ENCODE results near the gene RILP.

The RILP gene

GRCh38 chr17:1648173-1648962 lies 1.3 kb downstream of the RILP start:
- no peaks in the 10 kb centered on the region for H3K9me3 ChIP-seq (ENCODE audit: control insufficient read depth, insufficient read depth, low read length)
- WGBS (ENCODE audit: insufficient coverage, insufficient read length), result no CpG with 5 or more reads among the region's 54 CpGs
- no peak overlapping the region for H3K27ac ChIP-seq (ENCODE audit: low read length)
- H3K4me1 ChIP-seq (ENCODE audit: control insufficient read depth, insufficient read depth, low read length), result peaks cover 15% of the 10 kb centered on the region
- no peaks in the 10 kb centered on the region for H3K27me3 ChIP-seq (ENCODE audit: control insufficient read depth, insufficient read depth, low read length)
- H3K4me3 ChIP-seq (ENCODE audit: low read length), result peak overlapping the region; percentile 31; the same call in 1 of the 2 replicates
- DNase-seq (ENCODE audit: low read depth, low spot score), result no peak
- H3K36me3 ChIP-seq (ENCODE audit: control insufficient read depth, insufficient read depth, low read length), result peaks cover 24% of the 10 kb centered on the region

- peaks cover 15% of the 10 kb centered on the region for H3K4me1 ChIP-seq (ENCODE audit: control insufficient read depth, insufficient read depth, low read length)
- H3K27ac ChIP-seq (ENCODE audit: low read length), result no peak overlapping the region
- H3K27me3 ChIP-seq (ENCODE audit: control insufficient read depth, insufficient read depth, low read length), result no peaks in the 10 kb centered on the region
- H3K4me3 ChIP-seq (ENCODE audit: low read length), result no peak overlapping the region
- WGBS (ENCODE audit: insufficient coverage, insufficient read length), result no CpG with 5 or more reads among the region's 11 CpGs
- no peak for DNase-seq (ENCODE audit: low read depth, low spot score)
- no peaks in the 10 kb centered on the region for H3K9me3 ChIP-seq (ENCODE audit: control insufficient read depth, insufficient read depth, low read length)
- H3K36me3 ChIP-seq (ENCODE audit: control insufficient read depth, insufficient read depth, low read length), result peaks cover 20% of the 10 kb centered on the region
Observed at GRCh38 chr17:1647802-1648171, 1.9 kb downstream of the RILP start.

- DNase-seq (ENCODE audit: low read depth, low spot score), result no peak
- peaks cover 8% of the 10 kb centered on the region for H3K36me3 ChIP-seq (ENCODE audit: control insufficient read depth, insufficient read depth, low read length)
- H3K9me3 ChIP-seq (ENCODE audit: control insufficient read depth, insufficient read depth, low read length), result no peaks in the 10 kb centered on the region
- H3K4me1 ChIP-seq (ENCODE audit: control insufficient read depth, insufficient read depth, low read length), result peaks cover 15% of the 10 kb centered on the region
- no CpG with 5 or more reads among the region's 13 CpGs for WGBS (ENCODE audit: insufficient coverage, insufficient read length)
- H3K27me3 ChIP-seq (ENCODE audit: control insufficient read depth, insufficient read depth, low read length), result no peaks in the 10 kb centered on the region
- no peak overlapping the region for H3K27ac ChIP-seq (ENCODE audit: low read length)
- no peak overlapping the region for H3K4me3 ChIP-seq (ENCODE audit: low read length)
Observed at GRCh38 chr17:1646199-1646875, 3.3 kb downstream of the RILP start.

- Histone ChIP-seq H3K4me1 (ENCODE audit: control insufficient read depth, insufficient read depth, low read length) (peaks cover 15% of the 10 kb centered on the region), H3K27me3 (ENCODE audit: control insufficient read depth, insufficient read depth, low read length) (no peaks in the 10 kb centered on the region), H3K27ac (ENCODE audit: low read length) (no peak within 1 kb of the TSS), H3K9me3 (ENCODE audit: control insufficient read depth, insufficient read depth, low read length) (no peaks in the 10 kb centered on the region), H3K36me3 (ENCODE audit: control insufficient read depth, insufficient read depth, low read length) (no peaks in the 10 kb centered on the region), H3K4me3 (ENCODE audit: low read length) (no peak within 1 kb of the TSS)
- no CpG with 5 or more reads among the region's 25 CpGs for WGBS (ENCODE audit: insufficient coverage, insufficient read length)
- DNase-seq (ENCODE audit: low read depth, low spot score), result no peak
Observed at GRCh38 chr17:1645207-1646171, 4.2 kb downstream of the RILP start, which contains the start of gene SCARF1. Gene SCARF1, minus strand, starts transcription at chr17:1645732. Its CDS starts 35 bp downstream, at chr17:1645697.

GRCh38 chr17:1644493-1645206 lies 5.0 kb downstream of the RILP start:
- no peaks in the 10 kb centered on the region; the same call in 1 of the 2 replicates for H3K36me3 ChIP-seq (ENCODE audit: control insufficient read depth, insufficient read depth, low read length)
- no peaks in the 10 kb centered on the region for H3K9me3 ChIP-seq (ENCODE audit: control insufficient read depth, insufficient read depth, low read length)
- no peak overlapping the region for H3K27ac ChIP-seq (ENCODE audit: low read length)
- H3K4me3 ChIP-seq (ENCODE audit: low read length), result no peak overlapping the region
- no peaks in the 10 kb centered on the region for H3K27me3 ChIP-seq (ENCODE audit: control insufficient read depth, insufficient read depth, low read length)
- no CpG with 5 or more reads among the region's 15 CpGs for WGBS (ENCODE audit: insufficient coverage, insufficient read length)
- DNase-seq (ENCODE audit: low read depth, low spot score), result no peak
- H3K4me1 ChIP-seq (ENCODE audit: control insufficient read depth, insufficient read depth, low read length), result peaks cover 17% of the 10 kb centered on the region

- no peak for DNase-seq (ENCODE audit: low read depth, low spot score)
- Histone ChIP-seq H3K27me3 (ENCODE audit: control insufficient read depth, insufficient read depth, low read length) (no peaks in the 10 kb centered on the region), H3K4me1 (ENCODE audit: control insufficient read depth, insufficient read depth, low read length) (peaks cover 17% of the 10 kb centered on the region), H3K4me3 (ENCODE audit: low read length) (peak overlapping the region; percentile 58; the same call in 1 of the 2 replicates), H3K36me3 (ENCODE audit: control insufficient read depth, insufficient read depth, low read length) (no peaks in the 10 kb centered on the region; the same call in 1 of the 2 replicates), H3K27ac (ENCODE audit: low read length) (no peak overlapping the region), H3K9me3 (ENCODE audit: control insufficient read depth, insufficient read depth, low read length) (no peaks in the 10 kb centered on the region)
- no CpG with 5 or more reads among the region's 13 CpGs for WGBS (ENCODE audit: insufficient coverage, insufficient read length)
Observed at GRCh38 chr17:1643999-1644492, 5.6 kb downstream of the RILP start.

GRCh38 chr17:1643293-1643998 lies 6.2 kb downstream of the RILP start:
- no peak for DNase-seq (ENCODE audit: low read depth, low spot score)
- peak overlapping the region; percentile 58; the same call in 1 of the 2 replicates for H3K4me3 ChIP-seq (ENCODE audit: low read length)
- no CpG with 5 or more reads among the region's 90 CpGs for WGBS (ENCODE audit: insufficient coverage, insufficient read length)

GRCh38 chr17:1641065-1641403 lies 8.6 kb downstream of the RILP start:
- DNase-seq (ENCODE audit: low read depth, low spot score), result no peak
- Histone ChIP-seq H3K4me1 (ENCODE audit: control insufficient read depth, insufficient read depth, low read length) (peaks cover 20% of the 10 kb centered on the region), H3K4me3 (ENCODE audit: low read length) (no peak overlapping the region), H3K36me3 (ENCODE audit: control insufficient read depth, insufficient read depth, low read length) (no peaks in the 10 kb centered on the region; the same call in 1 of the 2 replicates), H3K27ac (ENCODE audit: low read length) (no peak overlapping the region), H3K9me3 (ENCODE audit: control insufficient read depth, insufficient read depth, low read length) (no peaks in the 10 kb centered on the region), H3K27me3 (ENCODE audit: control insufficient read depth, insufficient read depth, low read length) (no peaks in the 10 kb centered on the region)
- no CpG with 5 or more reads among the region's 12 CpGs for WGBS (ENCODE audit: insufficient coverage, insufficient read length)

More at GRCh38 chr17:1643293-1643998, 6.2 kb downstream of the RILP start:
- Histone ChIP-seq H3K9me3 (ENCODE audit: control insufficient read depth, insufficient read depth, low read length) (no peaks in the 10 kb centered on the region), H3K27ac (ENCODE audit: low read length) (no peak overlapping the region), H3K27me3 (ENCODE audit: control insufficient read depth, insufficient read depth, low read length) (no peaks in the 10 kb centered on the region), H3K36me3 (ENCODE audit: control insufficient read depth, insufficient read depth, low read length) (no peaks in the 10 kb centered on the region; the same call in 1 of the 2 replicates), H3K4me1 (ENCODE audit: control insufficient read depth, insufficient read depth, low read length) (peaks cover 18% of the 10 kb centered on the region)

- whole genome bisulfite sequencing (ENCODE audit: insufficient coverage, insufficient read length), result no CpG with 5 or more reads among the region's 23 CpGs
Observed at GRCh38 chr17:1640329-1641064, 9.2 kb downstream of the RILP start.

More at GRCh38 chr17:1640329-1641064, 9.2 kb downstream of the RILP start:
- H3K36me3 ChIP-seq (ENCODE audit: control insufficient read depth, insufficient read depth, low read length), result no peaks in the 10 kb centered on the region; the same call in 1 of the 2 replicates
- no peak overlapping the region for H3K4me3 ChIP-seq (ENCODE audit: low read length)
- no peak overlapping the region for H3K27ac ChIP-seq (ENCODE audit: low read length)
- H3K9me3 ChIP-seq (ENCODE audit: control insufficient read depth, insufficient read depth, low read length), result no peaks in the 10 kb centered on the region
- H3K4me1 ChIP-seq (ENCODE audit: control insufficient read depth, insufficient read depth, low read length), result peaks cover 17% of the 10 kb centered on the region
- H3K27me3 ChIP-seq (ENCODE audit: control insufficient read depth, insufficient read depth, low read length), result no peaks in the 10 kb centered on the region
- DNase-seq (ENCODE audit: low read depth, low spot score), result no peak

All from iPS DF 6.9 (cell line).